Endothelial cell of umbilical vein (primary cell): ENCODE data around the gene STKLD1. TPM values are rescaled to one million over a fixed set of nuclear protein-coding genes. Genes with fewer than 3 reads are reported as not detected.

Experiments used
- BruUV-seq: library from RNA; stranded (reverse); fragments of 400-500 nt; replicated peaks from 2 replicates; lab custom pipeline; 2021; lab: Mats Ljungman, UMichigan
- CTCF ChIA-PET: fragments of 300-600, 350-600 bp; sonication (Branson Sonifier 250); formaldehyde crosslinking; loops from one replicate; lab custom pipeline; 2021; ENCODE audit warnings: antibody characterized with exemption, inconsistent platforms; lab: Charles Lee
- POLR2A ChIA-PET: fragments of 300-600, 350-600 bp; sonication (Branson Sonifier 250); formaldehyde crosslinking; loops from one replicate; lab custom pipeline; 2021; ENCODE audit warnings: antibody characterized with exemption, inconsistent platforms; lab: Charles Lee
- DNase-seq: peaks from one replicate; pipeline ENCODE4 v3.0.0-alpha.2; 2011; ENCODE audit warnings: low read depth, low spot score
- FAIRE-seq: peaks from 2 replicates; lab custom pipeline; 2011; peaks lifted over from hg19 to GRCh38; lab: Jason Lieb, UNC
- H2AFZ ChIP-seq: 2 replicates; pipeline ENCODE4 v1.6.0; 2012; ENCODE audit warnings: low read depth, low read length, control low read depth, inconsistent platforms
- H3K27ac ChIP-seq: 2 replicates; pipeline ENCODE4 v1.5.1; 2011; ENCODE audit warnings: low read depth, mild to moderate bottlenecking, control low read depth, low read length, moderate library complexity; ENCODE audit not compliant: insufficient read depth
- H3K27me3 ChIP-seq, 2 experiments: 2 replicates each; pipeline versions ENCODE4 v1.6.0 to v1.6.1; 2011; ENCODE audit warnings: low read length in 2 of 2, mixed read lengths in 1 of 2; ENCODE audit not compliant: control insufficient read depth in 2 of 2, insufficient read depth in 2 of 2
- H3K36me3 ChIP-seq, 2 experiments: 2 replicates in 1 of 2; 3 replicates in 1 of 2; pipeline ENCODE4 v1.5.1; 2011; ENCODE audit warnings: low read length in 2 of 2, mild to moderate bottlenecking in 1 of 2, moderate library complexity in 1 of 2; ENCODE audit not compliant: control insufficient read depth in 2 of 2, insufficient read depth in 2 of 2; ENCODE audit errors: extremely low read depth in 1 of 2
- H3K4me1 ChIP-seq: 3 replicates; pipeline ENCODE4 v1.5.1; 2011; ENCODE audit warnings: mild to moderate bottlenecking, low read length; ENCODE audit not compliant: control insufficient read depth, insufficient read depth; ENCODE audit errors: extremely low read depth
- H3K4me2 ChIP-seq: 2 replicates; pipeline ENCODE4 v1.6.1; 2011; ENCODE audit warnings: low read length, control low read depth, mixed read lengths; ENCODE audit not compliant: insufficient read depth
- H3K4me3 ChIP-seq, 3 experiments: fragments of 200-600 bp in 1 of 3; sonication (generic), shearing (Covaris generic) in 1 of 3; replicated peaks in 1 of 3; 2 replicates each; pipeline ENCODE4 v1.5.1; 2011 to 2016; ENCODE audit warnings: control low read depth in 3 of 3, low read length in 3 of 3, mild to moderate bottlenecking in 2 of 3, inconsistent platforms in 1 of 3, low read depth in 1 of 3, moderate library complexity in 1 of 3; ENCODE audit not compliant: insufficient read depth in 1 of 3
- H3K79me2 ChIP-seq: 2 replicates; pipeline ENCODE4 v1.6.0; 2012; ENCODE audit warnings: low read length, inconsistent platforms; ENCODE audit not compliant: control insufficient read depth, insufficient read depth
- H3K9ac ChIP-seq: replicated peaks from 2 replicates; pipeline ENCODE3; 2011; ENCODE audit warnings: low read length, control low read depth; ENCODE audit not compliant: insufficient read depth; ENCODE audit errors: extremely low read depth
- H3K9me1 ChIP-seq: replicated peaks from 3 replicates; pipeline ENCODE4 v1.6.0; 2011; ENCODE audit warnings: mild to moderate bottlenecking, low read length; ENCODE audit not compliant: control insufficient read depth, insufficient read depth; ENCODE audit errors: extremely low read depth
- H3K9me3 ChIP-seq: replicated peaks from 2 replicates; pipeline ENCODE4 v1.5.1; 2012; ENCODE audit warnings: low read length, inconsistent platforms; ENCODE audit not compliant: control insufficient read depth, insufficient read depth
- H4K20me1 ChIP-seq: replicated peaks from 2 replicates; pipeline ENCODE3; 2011; ENCODE audit warnings: mild to moderate bottlenecking, low read length; ENCODE audit not compliant: control insufficient read depth, insufficient read depth; ENCODE audit errors: extremely low read depth
- EZH2 ChIP-seq: IDR thresholded peaks from 2 replicates; pipeline ENCODE4 v1.6.1; 2012; ENCODE audit warnings: borderline replicate concordance, low read depth, mild to moderate bottlenecking, moderate library complexity, low read length, inconsistent platforms; ENCODE audit not compliant: severe bottlenecking
- FOS ChIP-seq: IDR thresholded peaks from 2 replicates; pipeline ENCODE4 v1.6.1; 2011; ENCODE audit warnings: mild to moderate bottlenecking, low read length, moderate library complexity, borderline replicate concordance; ENCODE audit not compliant: insufficient read depth
- GATA2 ChIP-seq: IDR thresholded peaks from 2 replicates; pipeline ENCODE4 v1.7.0; 2011; ENCODE audit warnings: low read depth, mild to moderate bottlenecking, moderate library complexity, mixed read lengths, low read length; ENCODE audit not compliant: insufficient read length, insufficient read depth
- JUN ChIP-seq: IDR thresholded peaks from 2 replicates; pipeline ENCODE4 v1.6.1; 2011; ENCODE audit warnings: borderline replicate concordance, low read depth; ENCODE audit not compliant: insufficient read length, insufficient read depth
- MYC ChIP-seq: IDR thresholded peaks from one replicate; pipeline ENCODE4 v1.6.1; 2011; ENCODE audit warnings: mild to moderate bottlenecking, low read depth, low read length
- POLR2A ChIP-seq: IDR thresholded peaks from 2 replicates; pipeline ENCODE4 v1.6.1; 2012; ENCODE audit warnings: low read depth, mild to moderate bottlenecking, control low read depth, low read length
- POLR2AphosphoS5 ChIP-seq: IDR thresholded peaks from 2 replicates; pipeline ENCODE4 v1.6.1; 2012; ENCODE audit warnings: low read depth, mild to moderate bottlenecking, control low read depth, low read length, moderate library complexity; ENCODE audit not compliant: insufficient read depth
- dilution Hi-C: fragments of 300-500 bp; cut with MboI; formaldehyde crosslinking; loops from one replicate; pipeline ENCODE4 v1.15.0; 2019; ENCODE audit warnings: low sequenced_read_pairs; ENCODE audit not compliant: extremely low pct_ligation_motif_present
- intact Hi-C: fragments of 100-400 bp; cut with micrococcal nuclease; formaldehyde crosslinking; loops from one replicate; pipeline ENCODE4 v1.10.0; 2022
- polyA plus RNA-seq, 4 experiments: library from polyadenylated mRNA; depleted of rRNA in 3 of 4; stranded (reverse) in 3 of 4; unstranded in 1 of 4; fragments of >200 nt; gene quantifications; 2 replicates each; pipeline versions ENCODE4 v1.2.1 to v1.2.3, GENCODE V29; 2011 to 2012; ENCODE audit warnings: missing spikeins in 1 of 4
- total RNA-seq: library from RNA; stranded (reverse); gene quantifications from 2 replicates; pipeline ENCODE4 v1.2.3, GENCODE V29; 2021
- TF ChIP-seq, protein P1 (sequence below): IDR thresholded peaks from 2 replicates; pipeline ENCODE4 v1.6.1; 2011; ENCODE audit not compliant: insufficient read depth, insufficient read length
- TF ChIP-seq, protein P2 (sequence below), 2 donors: IDR thresholded peaks; 1 replicate in 1 of 2; 2 replicates in 1 of 2; pipeline ENCODE4 v1.5.1; 2011; ENCODE audit warnings: low read length in 2 of 2, mild to moderate bottlenecking in 2 of 2, moderate library complexity in 2 of 2, control low read depth in 1 of 2, inconsistent platforms in 1 of 2, low read depth in 1 of 2; ENCODE audit not compliant: insufficient read depth in 1 of 2; ENCODE audit errors: extremely low read depth in 1 of 2

Gene STKLD1
- total and polyA plus RNA-seq, 2 donors (not counting 3 experiments of a cell fraction or from before 2014, with no cell fraction given), result 0.29 to 0.77 TPM

DNA sequence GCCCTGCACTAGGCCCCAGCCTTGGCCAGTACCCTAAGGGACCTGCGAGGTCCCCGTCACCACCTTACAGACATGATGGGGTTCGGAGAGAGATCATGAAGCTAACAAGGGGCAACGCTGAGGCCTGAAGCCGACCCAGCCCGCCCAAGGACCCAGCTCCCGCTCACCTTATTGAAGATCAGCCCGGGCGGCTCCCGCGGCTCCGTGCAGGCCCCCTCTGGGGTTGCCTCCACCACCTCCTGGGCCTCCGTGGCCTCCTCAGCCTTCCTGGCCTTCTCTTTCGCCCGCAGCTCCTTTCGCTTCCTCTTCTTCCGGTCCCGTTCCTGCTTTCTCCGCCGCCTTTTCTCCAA is 43.8 kb upstream of the STKLD1 start:
- no peaks in the 10 kb centered on the region for H3K9me1 ChIP-seq
- dilution Hi-C loops, result no loop called here
- peaks cover 23% of the 10 kb centered on the region for H3K79me2 ChIP-seq
- TF ChIP-seq GATA2 (no peak), JUN (no peak), POLR2A (no peak), MYC (no peak), FOS (no peak), EZH2 (no peak), POLR2AphosphoS5 (no peak)
- TF ChIP-seq, protein P1, sequence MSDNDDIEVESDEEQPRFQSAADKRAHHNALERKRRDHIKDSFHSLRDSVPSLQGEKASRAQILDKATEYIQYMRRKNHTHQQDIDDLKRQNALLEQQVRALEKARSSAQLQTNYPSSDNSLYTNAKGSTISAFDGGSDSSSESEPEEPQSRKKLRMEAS, result no peak
- TF ChIP-seq, protein P2, sequence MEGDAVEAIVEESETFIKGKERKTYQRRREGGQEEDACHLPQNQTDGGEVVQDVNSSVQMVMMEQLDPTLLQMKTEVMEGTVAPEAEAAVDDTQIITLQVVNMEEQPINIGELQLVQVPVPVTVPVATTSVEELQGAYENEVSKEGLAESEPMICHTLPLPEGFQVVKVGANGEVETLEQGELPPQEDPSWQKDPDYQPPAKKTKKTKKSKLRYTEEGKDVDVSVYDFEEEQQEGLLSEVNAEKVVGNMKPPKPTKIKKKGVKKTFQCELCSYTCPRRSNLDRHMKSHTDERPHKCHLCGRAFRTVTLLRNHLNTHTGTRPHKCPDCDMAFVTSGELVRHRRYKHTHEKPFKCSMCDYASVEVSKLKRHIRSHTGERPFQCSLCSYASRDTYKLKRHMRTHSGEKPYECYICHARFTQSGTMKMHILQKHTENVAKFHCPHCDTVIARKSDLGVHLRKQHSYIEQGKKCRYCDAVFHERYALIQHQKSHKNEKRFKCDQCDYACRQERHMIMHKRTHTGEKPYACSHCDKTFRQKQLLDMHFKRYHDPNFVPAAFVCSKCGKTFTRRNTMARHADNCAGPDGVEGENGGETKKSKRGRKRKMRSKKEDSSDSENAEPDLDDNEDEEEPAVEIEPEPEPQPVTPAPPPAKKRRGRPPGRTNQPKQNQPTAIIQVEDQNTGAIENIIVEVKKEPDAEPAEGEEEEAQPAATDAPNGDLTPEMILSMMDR (IDR thresholded peaks at IDR 0.05; ENCODE audit: extremely low read depth in 1 of 2, insufficient read depth in 1 of 2, low read depth in 1 of 2, low read length in 2 of 2), result no peak
- H3K4me1 ChIP-seq, result peaks cover 7% of the 10 kb centered on the region
- H3K36me3 ChIP-seq, result peaks cover 11 to 38% of the 10 kb centered on the region in 2 experiments
- no TSS peak for BruUV-seq
- no peaks in the 10 kb centered on the region for H3K27me3 ChIP-seq
- no peak overlapping the region for H3K4me2 ChIP-seq
- no peaks in the 10 kb centered on the region for H4K20me1 ChIP-seq
- H2AFZ ChIP-seq, result no peak overlapping the region
- DNase-seq, result no peak
- no peak overlapping the region for H3K27ac ChIP-seq
- H3K9me3 ChIP-seq, result no peaks in the 10 kb centered on the region
- ChIA-PET POLR2A (no interaction called here), CTCF (interaction anchor here (5.6 kb wide), 1 partner anchor 145 kb away, joined by 128 read pairs; no protein-coding TSS in a partner anchor)
- H3K9ac ChIP-seq, result no peak overlapping the region
- intact Hi-C loops, result no loop called here
- FAIRE-seq, result no peak
- H3K4me3 ChIP-seq, result no peak overlapping the region
